AG04449 (cell line): ENCODE results near the gene ZNF771.

Experiments
- CTCF ChIA-PET: fragments of 350-600 bp; formaldehyde crosslinking; extraction: SDS; loops from one replicate; lab custom pipeline; 2021; ENCODE audit warnings: antibody characterized with exemption; lab: Yijun Ruan, JAX
- POLR2A ChIA-PET: fragments of 400-600, 350-600 bp; formaldehyde crosslinking; extraction: SDS; loops from one replicate; lab custom pipeline; 2020; ENCODE audit warnings: antibody characterized with exemption, inconsistent platforms; lab: Yijun Ruan, JAX
- DNase-seq: peaks from one replicate; pipeline ENCODE4 v3.0.0-alpha.2; 2010; ENCODE audit warnings: low read depth, low spot score
- H3K4me3 ChIP-seq: 2 replicates; pipeline ENCODE4 v1.5.1; 2011; ENCODE audit warnings: low read depth, mild to moderate bottlenecking, control low read depth, low read length
- TF ChIP-seq, protein P1 (sequence below): IDR thresholded peaks from one replicate; pipeline ENCODE4 v1.5.1; 2011; ENCODE audit warnings: mild to moderate bottlenecking, moderate library complexity, low read length, control low read depth, inconsistent platforms; ENCODE audit not compliant: insufficient read depth; ENCODE audit errors: missing control alignments

Gene ZNF771

DNA sequence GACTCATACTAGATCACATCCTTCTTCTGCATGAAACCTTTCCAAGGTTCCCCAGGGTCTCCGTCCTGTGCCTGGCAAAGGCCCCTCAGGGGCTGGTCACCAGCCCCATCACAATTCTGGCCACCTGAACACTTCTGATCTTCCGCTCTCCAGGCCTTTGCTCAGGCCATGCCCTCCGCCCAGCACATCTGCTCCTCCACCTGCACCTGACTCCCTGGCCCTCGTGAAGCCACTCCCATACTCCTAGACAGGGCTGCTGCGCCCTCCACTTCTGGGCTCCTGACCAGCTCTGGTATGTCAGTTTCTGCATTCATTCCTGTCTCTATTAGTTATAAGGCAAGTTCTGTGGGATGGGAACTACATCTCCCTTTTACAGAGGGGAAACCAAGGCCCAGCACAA, 34.7 kb upstream of the ZNF771 start:
- CTCF ChIA-PET = no interaction called here
- DNase-seq = no peak
- H3K4me3 ChIP-seq = no peak overlapping the region
- POLR2A ChIA-PET = no interaction called here
- TF ChIP-seq, protein P1, sequence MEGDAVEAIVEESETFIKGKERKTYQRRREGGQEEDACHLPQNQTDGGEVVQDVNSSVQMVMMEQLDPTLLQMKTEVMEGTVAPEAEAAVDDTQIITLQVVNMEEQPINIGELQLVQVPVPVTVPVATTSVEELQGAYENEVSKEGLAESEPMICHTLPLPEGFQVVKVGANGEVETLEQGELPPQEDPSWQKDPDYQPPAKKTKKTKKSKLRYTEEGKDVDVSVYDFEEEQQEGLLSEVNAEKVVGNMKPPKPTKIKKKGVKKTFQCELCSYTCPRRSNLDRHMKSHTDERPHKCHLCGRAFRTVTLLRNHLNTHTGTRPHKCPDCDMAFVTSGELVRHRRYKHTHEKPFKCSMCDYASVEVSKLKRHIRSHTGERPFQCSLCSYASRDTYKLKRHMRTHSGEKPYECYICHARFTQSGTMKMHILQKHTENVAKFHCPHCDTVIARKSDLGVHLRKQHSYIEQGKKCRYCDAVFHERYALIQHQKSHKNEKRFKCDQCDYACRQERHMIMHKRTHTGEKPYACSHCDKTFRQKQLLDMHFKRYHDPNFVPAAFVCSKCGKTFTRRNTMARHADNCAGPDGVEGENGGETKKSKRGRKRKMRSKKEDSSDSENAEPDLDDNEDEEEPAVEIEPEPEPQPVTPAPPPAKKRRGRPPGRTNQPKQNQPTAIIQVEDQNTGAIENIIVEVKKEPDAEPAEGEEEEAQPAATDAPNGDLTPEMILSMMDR = no peak

DNA sequence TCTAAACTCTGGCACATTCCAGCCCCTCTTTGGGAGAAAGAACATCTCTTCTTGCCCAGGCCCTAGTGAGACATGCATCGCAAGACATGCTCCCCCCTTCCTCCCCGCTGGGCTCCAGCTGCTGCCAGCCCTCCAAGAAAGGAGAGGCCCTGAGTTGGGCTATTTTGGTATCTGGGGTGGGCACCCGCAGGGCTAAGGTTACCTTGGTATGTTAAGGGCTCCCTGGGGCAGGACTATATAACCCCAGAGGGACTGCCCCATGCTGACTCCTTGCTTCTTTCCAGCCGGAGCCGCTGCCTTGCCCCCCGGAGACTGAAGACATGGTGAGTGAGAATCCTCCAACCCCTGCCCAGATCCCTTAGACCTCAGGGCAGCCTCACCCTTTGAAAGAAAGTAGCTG, 32.9 kb upstream of the ZNF771 start, which contains the start of gene MYL11:
Gene MYL11 (plus strand): TSS at position 265 of the 400 bp plus-strand sequence. CDS start 56 bp downstream, at position 321.
- ChIA-PET CTCF (no interaction called here), POLR2A (no interaction called here)
- no peak for DNase-seq
- TF ChIP-seq, protein P1 = no peak
- no peak within 1 kb of the TSS for H3K4me3 ChIP-seq

DNA sequence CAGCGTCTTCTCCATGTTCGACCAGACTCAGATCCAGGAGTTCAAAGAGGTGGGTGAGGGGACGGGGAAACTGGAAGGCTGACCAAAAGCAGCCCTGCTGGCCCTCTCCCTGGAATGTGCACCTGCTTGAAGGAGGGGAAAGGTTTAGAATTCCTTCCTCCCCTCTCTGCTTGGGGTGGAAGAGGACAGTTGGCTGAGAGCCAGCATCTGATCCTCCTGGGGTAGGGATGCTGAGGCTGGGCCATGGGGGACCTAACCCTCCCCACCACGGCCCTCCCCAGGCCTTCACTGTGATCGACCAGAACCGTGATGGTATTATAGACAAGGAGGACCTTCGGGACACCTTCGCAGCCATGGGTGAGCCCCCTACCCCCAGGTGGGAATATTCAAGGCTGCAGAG, 31.5 kb upstream of the ZNF771 start:
- ChIA-PET POLR2A (no interaction called here), CTCF (interaction anchor here (1.2 to 3.3 kb wide), 2 partner anchors 33 to 36 kb away, joined by 4 to 12 read pairs; no protein-coding TSS in a partner anchor)
- no peak for DNase-seq
- TF ChIP-seq, protein P1 = no peak
- no peak overlapping the region for H3K4me3 ChIP-seq

DNA sequence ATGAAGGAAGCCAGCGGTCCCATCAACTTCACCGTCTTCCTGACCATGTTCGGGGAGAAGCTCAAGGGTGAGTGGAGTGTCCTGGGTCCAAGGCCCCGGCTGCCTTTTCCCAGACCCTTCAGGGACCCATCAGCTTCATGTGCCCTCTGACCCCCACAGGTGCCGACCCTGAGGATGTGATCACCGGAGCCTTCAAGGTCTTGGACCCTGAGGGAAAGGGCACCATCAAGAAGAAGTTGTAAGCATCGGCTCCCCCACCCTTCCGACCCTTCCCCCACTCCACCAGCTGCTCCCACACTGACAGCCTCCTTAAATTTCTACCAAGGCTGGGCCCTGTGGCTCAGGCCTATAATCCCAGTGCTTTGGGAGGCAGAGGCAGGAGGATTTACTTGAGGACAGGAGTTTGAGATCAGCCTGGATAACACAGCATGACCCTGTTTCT, 30.9 kb upstream of the ZNF771 start:
- POLR2A ChIA-PET = interaction anchor here (0.6 kb wide), 1 partner anchor 20 kb away, joined by 4 read pairs; no protein-coding TSS in a partner anchor

DNA sequence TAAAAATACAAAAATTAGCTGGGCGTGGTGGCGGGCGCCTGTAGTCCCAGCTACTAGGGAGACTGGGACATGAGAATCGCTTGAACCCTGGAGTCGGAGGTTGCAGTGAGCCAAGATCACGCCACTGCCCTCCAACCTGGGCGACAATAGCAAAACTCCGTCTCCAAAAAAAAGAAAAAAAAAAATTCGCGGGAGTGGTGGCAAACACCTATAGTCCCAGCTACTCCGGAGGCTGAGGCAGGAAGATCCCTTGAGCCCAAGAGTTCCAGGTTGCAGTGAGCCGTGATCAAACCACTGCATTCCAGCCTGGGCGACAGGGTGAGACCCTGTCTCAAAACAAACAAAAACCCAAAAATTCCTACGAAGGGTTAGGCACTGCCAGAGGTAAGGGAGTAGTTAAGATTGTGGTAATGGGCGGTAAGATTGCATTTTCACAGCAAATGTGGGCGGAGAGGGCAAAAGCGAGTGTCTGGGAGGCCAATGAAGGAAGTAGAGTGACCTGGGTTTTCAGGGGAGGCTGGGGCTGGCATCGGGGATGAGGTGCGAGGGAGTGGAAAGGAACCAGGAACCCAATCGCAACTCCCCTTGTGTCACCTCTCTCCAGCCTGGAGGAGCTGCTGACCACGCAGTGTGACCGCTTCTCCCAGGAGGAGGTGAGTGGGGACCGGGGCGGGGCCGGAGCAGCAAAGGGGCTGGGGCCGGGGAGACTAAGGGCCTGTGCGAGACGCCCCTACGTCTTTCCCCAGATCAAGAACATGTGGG, 30.2 kb upstream of the ZNF771 start:
- CTCF ChIA-PET = interaction anchor here (2.4 to 3.3 kb wide), 2 partner anchors 17 to 32 kb away, joined by 9 to 12 read pairs; partner anchors contain the start of gene ZNF48
- H3K4me3 ChIP-seq = peak overlapping the region; percentile 58
- POLR2A ChIA-PET = interaction anchor here (0.6 kb wide), 1 partner anchor 19 kb away, joined by 4 read pairs; no protein-coding TSS in a partner anchor
- no peak for DNase-seq
- TF ChIP-seq, protein P1 = no peak

More for the DNA sequence above, 30.9 kb upstream of the ZNF771 start:
- DNase-seq = no peak
- no peak overlapping the region for H3K4me3 ChIP-seq
- TF ChIP-seq, protein P1 = no peak
- CTCF ChIA-PET = interaction anchor here (1.2 to 3.3 kb wide), 3 partner anchors 18 to 35 kb away, joined by 4 to 12 read pairs (median 9); partner anchors contain the start of gene ZNF48

DNA sequence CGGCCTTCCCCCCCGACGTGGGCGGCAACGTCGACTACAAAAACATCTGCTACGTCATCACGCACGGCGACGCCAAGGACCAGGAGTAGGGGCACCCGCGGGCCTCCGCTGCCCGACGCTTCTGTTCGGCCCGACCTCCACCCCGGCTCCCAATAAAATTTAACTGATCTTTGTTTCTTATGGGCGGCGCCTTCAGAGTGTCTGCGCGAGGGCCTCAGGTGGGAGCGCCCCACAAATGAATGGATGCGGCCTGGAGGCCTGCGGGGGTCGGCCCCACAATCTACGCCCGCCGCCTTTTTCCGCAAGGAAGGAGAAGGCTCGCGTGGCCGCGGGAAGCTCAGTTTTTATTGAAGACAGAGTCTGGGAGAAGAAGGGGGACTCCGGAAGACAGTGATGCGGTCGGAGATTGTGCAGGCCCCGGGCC, 29.6 kb upstream of the ZNF771 start:
- ChIA-PET POLR2A (interaction anchor here (1.2 kb wide), 1 partner anchor 17 kb away, joined by 4 read pairs; the partner anchor contains the start of gene ZNF48), CTCF (interaction anchor here (2.4 to 3.3 kb wide), 2 partner anchors 16 to 32 kb away, joined by 9 to 12 read pairs; partner anchors contain the start of gene ZNF48)
- DNase-seq = no peak

More for the DNA sequence above, 29.6 kb upstream of the ZNF771 start:
- TF ChIP-seq, protein P1 = no peak
- peak overlapping the region; percentile 58 for H3K4me3 ChIP-seq
